Panc1 (cell line): Measurements from ENCODE around the gene GAB4. TPM values are rescaled to one million over a fixed set of nuclear protein-coding genes. Genes with fewer than 3 reads are reported as not detected.

ENCODE experiments used
- ATAC-seq: fragments of 200-7000 bp; cut with Tn5 transposase; 2 replicates; pipeline ENCODE4 v1.9.1; 2020; ENCODE audit warnings: mild to moderate bottlenecking, moderate library complexity
- BruUV-seq: library from RNA; stranded (reverse); fragments of 400-500 nt; replicated peaks from 2 replicates; lab custom pipeline; 2021; lab: Mats Ljungman, UMichigan
- CTCF ChIA-PET: fragments of 300-600 bp; sonication (Branson Sonifier 250); formaldehyde crosslinking; loops from one replicate; lab custom pipeline; 2022; ENCODE audit warnings: antibody characterized with exemption; lab: Charles Lee
- POLR2A ChIA-PET: fragments of 300-600 bp; sonication (Branson Sonifier 250); formaldehyde crosslinking; loops from one replicate; lab custom pipeline; 2022; ENCODE audit warnings: antibody characterized with exemption; lab: Charles Lee
- DNase-seq: peaks from one replicate; pipeline ENCODE4 v3.0.0-alpha.2; 2010; ENCODE audit warnings: low read depth, low spot score
- H3K27ac ChIP-seq: 2 replicates; pipeline ENCODE4 v1.5.1; 2011; ENCODE audit warnings: mild to moderate bottlenecking, low read length, inconsistent platforms
- H3K27me3 ChIP-seq: fragments of 200-500 bp; sonication (Bioruptor generic); 2 replicates; pipeline ENCODE4 v1.6.0; 2014; ENCODE audit warnings: low read length, inconsistent platforms; ENCODE audit not compliant: control insufficient read depth, insufficient read depth
- H3K36me3 ChIP-seq: fragments of 200-500 bp; sonication (Bioruptor generic); 2 replicates; pipeline ENCODE4 v1.5.1; 2014; ENCODE audit warnings: inconsistent platforms, mild to moderate bottlenecking, low read length, moderate library complexity; ENCODE audit not compliant: control insufficient read depth, insufficient read depth
- H3K4me1 ChIP-seq: 2 replicates; pipeline ENCODE4 v1.5.1; 2011; ENCODE audit warnings: inconsistent platforms, mild to moderate bottlenecking, low read length, moderate library complexity; ENCODE audit not compliant: control insufficient read depth, insufficient read depth
- H3K4me3 ChIP-seq, 2 experiments: 2 replicates each; pipeline ENCODE4 v1.5.1; 2011 to 2012; ENCODE audit warnings: low read depth in 2 of 2, low read length in 2 of 2, mild to moderate bottlenecking in 2 of 2, inconsistent platforms in 1 of 2, moderate library complexity in 1 of 2
- H3K9me3 ChIP-seq: fragments of 200-500 bp; sonication (Bioruptor generic); 2 replicates; pipeline ENCODE4 v1.5.1; 2014; ENCODE audit warnings: low read depth, mild to moderate bottlenecking, inconsistent platforms, low read length, moderate library complexity; ENCODE audit not compliant: control insufficient read depth, insufficient read depth
- POLR2AphosphoS5 ChIP-seq: IDR thresholded peaks from 2 replicates; pipeline ENCODE4 v1.6.1; 2012; ENCODE audit warnings: mild to moderate bottlenecking, low read depth, low read length, moderate library complexity
- SIN3A ChIP-seq: IDR thresholded peaks from 2 replicates; pipeline ENCODE4 v1.6.1; 2012; ENCODE audit warnings: low read depth, mild to moderate bottlenecking, low read length, moderate library complexity, borderline replicate concordance; ENCODE audit not compliant: insufficient read depth
- TCF7L2 ChIP-seq: IDR thresholded peaks from 2 replicates; pipeline ENCODE4 v1.6.1; 2011; ENCODE audit warnings: mild to moderate bottlenecking, low read depth, low read length, inconsistent platforms
- in situ Hi-C: cut with HindIII; loops from 2 replicates; pipeline ENCODE4 v1.10.0; 2016; ENCODE audit warnings: low sequenced_read_pairs, low pct_unique_long_range_greater_than_20kb
- intact Hi-C: fragments of 100-400 bp; cut with micrococcal nuclease; formaldehyde crosslinking; loops from one replicate; pipeline ENCODE4 v1.10.0; 2022; ENCODE audit not compliant: unreplicated experiment
- total RNA-seq: library from RNA; stranded (reverse); gene quantifications from one replicate; pipeline ENCODE4 v1.2.1, GENCODE V29; 2021; ENCODE audit not compliant: unreplicated experiment
- TF ChIP-seq, protein P1 (sequence below), 2 experiments: IDR thresholded peaks; 2 replicates each; pipeline ENCODE4 v1.6.1; 2011 to 2012; ENCODE audit warnings: low read depth in 2 of 2, control low read depth in 1 of 2, low read length in 1 of 2, mild to moderate bottlenecking in 1 of 2, moderate library complexity in 1 of 2; ENCODE audit not compliant: insufficient read depth in 1 of 2
- TF ChIP-seq, protein P2 (sequence below): fragments of 450-650 bp; IDR thresholded peaks from 2 replicates; pipeline ENCODE4 v1.5.1; 2017; ENCODE audit warnings: mild to moderate bottlenecking

Gene GAB4
- total RNA-seq, 1 experiment from 2014 or later, result not detected

DNA sequence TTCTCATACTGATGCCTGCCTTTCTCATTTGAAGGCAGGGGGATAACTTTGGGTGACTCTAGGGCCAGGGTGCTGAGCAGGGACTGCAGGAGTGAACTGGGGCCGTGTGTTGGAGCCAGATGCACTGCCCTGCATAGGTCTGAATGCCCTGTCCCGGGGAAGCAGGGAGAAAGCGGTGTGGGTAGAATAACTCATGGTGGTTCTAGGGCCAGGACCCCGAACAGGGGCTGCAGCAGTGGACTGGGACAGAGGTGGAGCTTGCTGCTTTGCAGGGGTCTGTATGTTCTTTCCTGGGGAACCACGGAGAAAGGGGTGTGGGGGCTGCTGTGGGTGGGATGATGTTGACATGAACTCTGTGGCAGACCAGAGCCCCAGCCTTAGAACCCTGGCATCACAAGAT is 52.9 kb downstream of the GAB4 start:
- Histone ChIP-seq H3K27me3 (no peaks in the 10 kb centered on the region), H3K4me3 (no peak overlapping the region), H3K9me3 (no peaks in the 10 kb centered on the region), H3K4me1 (no peaks in the 10 kb centered on the region), H3K27ac (no peak overlapping the region), H3K36me3 (no peaks in the 10 kb centered on the region)
- POLR2A ChIA-PET, result no interaction called here
- no TSS peak for BruUV-seq
- no peak for DNase-seq
- no peak for TF ChIP-seq SIN3A
- TF ChIP-seq, protein P1, sequence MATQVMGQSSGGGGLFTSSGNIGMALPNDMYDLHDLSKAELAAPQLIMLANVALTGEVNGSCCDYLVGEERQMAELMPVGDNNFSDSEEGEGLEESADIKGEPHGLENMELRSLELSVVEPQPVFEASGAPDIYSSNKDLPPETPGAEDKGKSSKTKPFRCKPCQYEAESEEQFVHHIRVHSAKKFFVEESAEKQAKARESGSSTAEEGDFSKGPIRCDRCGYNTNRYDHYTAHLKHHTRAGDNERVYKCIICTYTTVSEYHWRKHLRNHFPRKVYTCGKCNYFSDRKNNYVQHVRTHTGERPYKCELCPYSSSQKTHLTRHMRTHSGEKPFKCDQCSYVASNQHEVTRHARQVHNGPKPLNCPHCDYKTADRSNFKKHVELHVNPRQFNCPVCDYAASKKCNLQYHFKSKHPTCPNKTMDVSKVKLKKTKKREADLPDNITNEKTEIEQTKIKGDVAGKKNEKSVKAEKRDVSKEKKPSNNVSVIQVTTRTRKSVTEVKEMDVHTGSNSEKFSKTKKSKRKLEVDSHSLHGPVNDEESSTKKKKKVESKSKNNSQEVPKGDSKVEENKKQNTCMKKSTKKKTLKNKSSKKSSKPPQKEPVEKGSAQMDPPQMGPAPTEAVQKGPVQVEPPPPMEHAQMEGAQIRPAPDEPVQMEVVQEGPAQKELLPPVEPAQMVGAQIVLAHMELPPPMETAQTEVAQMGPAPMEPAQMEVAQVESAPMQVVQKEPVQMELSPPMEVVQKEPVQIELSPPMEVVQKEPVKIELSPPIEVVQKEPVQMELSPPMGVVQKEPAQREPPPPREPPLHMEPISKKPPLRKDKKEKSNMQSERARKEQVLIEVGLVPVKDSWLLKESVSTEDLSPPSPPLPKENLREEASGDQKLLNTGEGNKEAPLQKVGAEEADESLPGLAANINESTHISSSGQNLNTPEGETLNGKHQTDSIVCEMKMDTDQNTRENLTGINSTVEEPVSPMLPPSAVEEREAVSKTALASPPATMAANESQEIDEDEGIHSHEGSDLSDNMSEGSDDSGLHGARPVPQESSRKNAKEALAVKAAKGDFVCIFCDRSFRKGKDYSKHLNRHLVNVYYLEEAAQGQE (IDR thresholded peaks at IDR 0.05; ENCODE audit: insufficient read depth in 1 of 2, low read depth in 2 of 2, low read length in 1 of 2), result no peak
- TF ChIP-seq TCF7L2, result no peak
- no peak for TF ChIP-seq POLR2AphosphoS5
- TF ChIP-seq, protein P2, sequence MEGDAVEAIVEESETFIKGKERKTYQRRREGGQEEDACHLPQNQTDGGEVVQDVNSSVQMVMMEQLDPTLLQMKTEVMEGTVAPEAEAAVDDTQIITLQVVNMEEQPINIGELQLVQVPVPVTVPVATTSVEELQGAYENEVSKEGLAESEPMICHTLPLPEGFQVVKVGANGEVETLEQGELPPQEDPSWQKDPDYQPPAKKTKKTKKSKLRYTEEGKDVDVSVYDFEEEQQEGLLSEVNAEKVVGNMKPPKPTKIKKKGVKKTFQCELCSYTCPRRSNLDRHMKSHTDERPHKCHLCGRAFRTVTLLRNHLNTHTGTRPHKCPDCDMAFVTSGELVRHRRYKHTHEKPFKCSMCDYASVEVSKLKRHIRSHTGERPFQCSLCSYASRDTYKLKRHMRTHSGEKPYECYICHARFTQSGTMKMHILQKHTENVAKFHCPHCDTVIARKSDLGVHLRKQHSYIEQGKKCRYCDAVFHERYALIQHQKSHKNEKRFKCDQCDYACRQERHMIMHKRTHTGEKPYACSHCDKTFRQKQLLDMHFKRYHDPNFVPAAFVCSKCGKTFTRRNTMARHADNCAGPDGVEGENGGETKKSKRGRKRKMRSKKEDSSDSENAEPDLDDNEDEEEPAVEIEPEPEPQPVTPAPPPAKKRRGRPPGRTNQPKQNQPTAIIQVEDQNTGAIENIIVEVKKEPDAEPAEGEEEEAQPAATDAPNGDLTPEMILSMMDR, result no peak
- intact Hi-C loops, result no loop called here
- CTCF ChIA-PET, result no interaction called here
- in situ Hi-C loops, result no loop called here
- ATAC-seq, result no peak

DNA sequence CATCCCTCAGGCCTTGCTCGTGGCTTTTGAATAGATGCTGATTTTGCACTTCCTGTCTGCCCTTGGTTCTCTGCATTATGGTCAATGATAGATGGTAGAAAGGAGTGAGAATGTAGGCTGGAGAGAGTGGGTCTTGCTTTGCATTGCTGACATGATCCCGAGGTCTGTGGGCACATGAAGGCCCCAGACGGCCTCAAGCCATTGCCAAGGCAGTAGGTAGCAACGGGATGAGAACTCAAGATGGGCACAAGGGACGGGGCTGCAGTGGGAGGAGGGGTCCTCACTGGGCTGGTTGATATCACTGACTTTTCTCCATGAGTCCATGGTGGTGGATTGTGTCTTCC is 54.0 kb downstream of the GAB4 start:
- ChIA-PET POLR2A (no interaction called here), CTCF (no interaction called here)
- Histone ChIP-seq H3K4me3 (no peak overlapping the region), H3K9me3 (no peaks in the 10 kb centered on the region), H3K27ac (no peak overlapping the region), H3K27me3 (no peaks in the 10 kb centered on the region), H3K4me1 (no peaks in the 10 kb centered on the region), H3K36me3 (no peaks in the 10 kb centered on the region)
- DNase-seq (no peak), ATAC-seq (no peak)
- no TSS peak for BruUV-seq
- no peak for TF ChIP-seq POLR2AphosphoS5
- TF ChIP-seq SIN3A, result no peak
- TF ChIP-seq, protein P1 (IDR thresholded peaks at IDR 0.05; ENCODE audit: insufficient read depth in 1 of 2, low read depth in 2 of 2, low read length in 1 of 2), result no peak
- TF ChIP-seq, protein P2, result no peak
- TF ChIP-seq TCF7L2, result no peak
- in situ Hi-C loops (no loop called here), intact Hi-C loops (no loop called here)
